ENCODE measurements around the gene UNC5A. TPM values are rescaled to one million over a fixed set of nuclear protein-coding genes. Genes with fewer than 3 reads are reported as not detected.

The UNC5A gene
- total RNA-seq, 1 donor from 2014 or later = 0.40 TPM

DNA sequence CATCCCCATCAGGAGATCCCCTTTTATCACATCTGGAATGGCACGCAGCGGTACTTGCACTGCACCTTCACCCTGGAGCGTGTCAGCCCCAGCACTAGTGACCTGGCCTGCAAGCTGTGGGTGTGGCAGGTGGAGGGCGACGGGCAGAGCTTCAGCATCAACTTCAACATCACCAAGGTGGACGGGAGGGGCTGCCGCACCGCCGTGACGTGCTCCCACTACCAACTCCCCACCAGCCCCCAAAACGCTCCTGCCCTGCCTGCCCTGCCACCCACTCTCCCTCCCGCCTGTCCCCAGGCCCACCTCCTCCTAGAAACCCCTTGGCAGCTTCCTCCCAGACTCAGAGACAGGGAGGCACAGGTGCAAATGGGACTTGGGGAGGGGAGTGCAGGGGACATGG lies 68.1 kb downstream of the UNC5A start:
- DNase-seq (ENCODE audit: low read depth in 2 of 2) = no peak

GRCh38 chr5:176878906-176879662 lies 68.7 kb downstream of the UNC5A start:
- no peak for DNase-seq (ENCODE audit: low read depth in 2 of 2)

- no peak for DNase-seq (ENCODE audit: low read depth in 2 of 2)
Measured at GRCh38 chr5:176879663-176880361, 69.5 kb downstream of the UNC5A start.

DNA sequence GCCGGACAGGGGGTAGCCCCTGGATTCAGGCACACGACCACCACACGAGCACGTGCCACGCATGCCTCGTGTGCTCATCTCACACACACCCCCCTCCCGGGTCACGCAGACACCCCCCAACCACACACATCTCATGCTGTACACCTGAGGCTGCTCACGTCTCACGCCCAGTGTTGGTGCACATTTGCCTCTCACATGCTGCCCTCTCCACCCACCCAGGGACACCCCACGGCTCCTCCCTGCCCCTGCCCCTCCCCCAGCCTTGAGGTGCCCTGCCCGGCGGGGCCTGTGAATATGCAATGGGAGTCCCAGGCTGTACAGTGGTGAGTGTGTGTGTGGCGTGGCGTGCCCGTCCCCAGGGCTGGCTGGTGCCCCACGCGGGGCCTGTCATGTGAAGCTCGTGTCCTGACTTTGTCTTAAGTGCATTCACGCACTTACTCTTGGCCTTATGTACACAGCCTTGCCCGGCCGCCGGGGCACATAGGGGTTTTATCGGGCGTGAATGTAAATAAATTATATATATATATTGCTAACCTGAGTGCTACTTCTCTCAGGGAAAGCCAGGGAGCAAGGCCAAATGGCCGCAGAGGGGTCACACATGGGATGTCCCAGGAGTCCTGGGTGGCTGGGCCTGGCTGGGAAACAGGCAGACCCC lies 70.1 kb downstream of the UNC5A start:
- no peak for DNase-seq (ENCODE audit: low read depth in 2 of 2)

DNA sequence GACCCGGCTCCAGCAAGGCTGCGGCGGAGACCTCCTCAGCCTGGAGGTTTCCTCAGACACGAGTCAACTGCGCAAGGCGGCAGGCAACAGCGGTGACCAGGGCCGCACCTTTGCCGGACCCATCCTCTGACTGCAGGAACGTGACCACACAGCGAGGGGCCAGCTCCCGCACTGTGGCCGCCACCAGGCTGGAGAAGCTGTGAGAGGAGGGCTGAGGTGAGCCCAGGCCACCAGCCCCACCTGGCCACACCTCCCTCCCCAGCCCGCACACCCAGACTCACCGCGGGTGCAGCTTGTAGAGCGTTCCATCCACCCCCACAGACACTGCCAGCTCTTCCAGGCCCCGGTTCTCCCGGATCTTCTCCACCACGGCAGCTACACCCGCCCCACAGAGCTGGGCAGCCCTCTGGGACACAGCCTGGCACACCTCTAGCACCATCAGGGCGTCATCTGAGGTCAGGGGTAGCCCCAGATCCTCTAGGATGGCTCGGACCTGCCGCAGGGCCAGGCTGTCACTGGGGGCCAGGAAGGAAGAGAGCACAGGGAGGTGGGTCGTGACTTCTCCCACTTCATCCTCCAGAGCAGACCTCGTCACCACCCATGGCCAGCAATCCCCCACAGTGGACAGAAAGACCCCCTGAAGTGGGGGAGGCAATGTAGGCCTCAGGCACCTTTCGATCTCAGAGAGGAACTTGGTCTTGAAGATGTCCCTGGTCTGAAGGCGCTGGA lies 70.8 kb downstream of the UNC5A start:
- DNase-seq (ENCODE audit: low read depth in 2 of 2) = no peak

GRCh38 chr5:176881816-176882566 lies 71.6 kb downstream of the UNC5A start:
- DNase-seq (ENCODE audit: low read depth in 2 of 2) = no peak

DNA sequence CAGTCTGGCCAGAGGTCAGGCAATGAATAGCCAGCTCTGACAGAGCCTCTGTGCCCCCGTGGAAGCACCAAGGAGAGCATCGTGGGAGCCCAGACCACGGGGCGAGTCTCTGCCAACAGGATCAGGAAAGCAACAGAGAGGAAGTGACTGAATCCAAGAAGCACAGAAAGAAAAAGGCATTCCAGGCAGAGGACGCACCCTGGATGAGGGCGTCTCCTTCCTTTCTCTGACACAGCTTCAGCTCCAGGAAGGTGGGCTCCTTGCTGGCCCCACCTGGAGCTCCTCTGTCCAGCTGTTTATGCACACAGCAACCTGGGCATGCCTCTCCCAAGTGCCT lies 72.2 kb downstream of the UNC5A start:
- no peak for DNase-seq (ENCODE audit: low read depth in 2 of 2)

DNA sequence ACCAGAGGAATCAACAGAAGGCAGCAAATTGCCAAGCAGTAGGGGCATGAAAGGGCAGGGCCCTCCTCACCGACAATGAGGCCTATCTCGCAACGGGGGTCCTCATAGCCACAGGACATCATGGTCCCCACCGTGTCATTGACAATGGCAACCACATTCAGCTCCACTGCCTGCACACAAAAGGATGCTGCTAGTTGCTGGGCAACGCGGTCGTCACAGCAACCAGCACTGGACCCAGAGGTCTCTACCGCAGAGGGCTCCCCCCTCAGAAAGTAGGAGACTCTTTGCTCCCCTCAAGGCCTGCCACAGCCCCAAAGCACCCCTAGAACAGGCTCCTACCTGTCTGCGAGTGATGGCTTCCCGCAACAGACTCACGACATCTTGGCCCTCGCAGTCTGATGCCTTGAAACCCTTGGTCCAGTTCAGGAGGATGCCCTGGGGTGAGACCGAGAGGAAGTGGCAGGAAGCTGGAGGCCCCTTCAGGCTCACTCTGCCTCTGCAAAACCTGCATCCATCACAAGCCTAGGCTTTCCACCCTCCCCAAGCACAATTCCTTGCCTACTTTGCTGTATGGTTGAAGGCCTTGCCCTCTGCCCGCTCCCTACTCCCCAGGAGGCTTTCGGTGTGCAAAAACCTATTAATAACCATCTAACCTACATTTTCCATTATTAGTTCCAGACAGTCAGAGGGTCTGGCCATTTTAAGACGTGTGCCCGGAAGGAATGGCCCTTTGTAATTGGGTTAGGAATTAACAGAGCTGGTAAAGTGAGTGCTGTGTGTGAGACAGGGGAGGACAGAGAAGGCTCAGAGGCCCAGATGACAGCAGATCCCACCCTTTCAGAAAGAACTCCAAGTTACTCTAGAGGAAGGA lies 73.6 kb downstream of the UNC5A start:
- DNase-seq (ENCODE audit: low read depth in 2 of 2) = no peak

DNA sequence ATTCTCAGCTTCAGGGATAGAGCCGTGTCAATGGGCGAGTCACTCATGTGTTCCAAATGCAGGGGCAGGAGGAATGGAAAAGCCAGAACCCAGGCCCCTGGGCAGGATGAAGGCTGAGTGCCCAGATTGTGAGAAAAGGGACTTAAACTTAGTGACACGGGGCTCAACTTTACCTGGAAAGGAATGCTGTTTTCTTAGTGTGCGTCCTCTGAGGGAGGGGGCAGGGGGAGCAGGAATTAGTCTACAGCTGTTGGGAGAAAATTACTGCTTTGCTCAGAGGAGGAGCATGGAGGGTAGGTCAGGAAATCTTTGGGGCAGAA lies 74.2 kb downstream of the UNC5A start:
- DNase-seq (ENCODE audit: low read depth in 2 of 2) = no peak

DNA sequence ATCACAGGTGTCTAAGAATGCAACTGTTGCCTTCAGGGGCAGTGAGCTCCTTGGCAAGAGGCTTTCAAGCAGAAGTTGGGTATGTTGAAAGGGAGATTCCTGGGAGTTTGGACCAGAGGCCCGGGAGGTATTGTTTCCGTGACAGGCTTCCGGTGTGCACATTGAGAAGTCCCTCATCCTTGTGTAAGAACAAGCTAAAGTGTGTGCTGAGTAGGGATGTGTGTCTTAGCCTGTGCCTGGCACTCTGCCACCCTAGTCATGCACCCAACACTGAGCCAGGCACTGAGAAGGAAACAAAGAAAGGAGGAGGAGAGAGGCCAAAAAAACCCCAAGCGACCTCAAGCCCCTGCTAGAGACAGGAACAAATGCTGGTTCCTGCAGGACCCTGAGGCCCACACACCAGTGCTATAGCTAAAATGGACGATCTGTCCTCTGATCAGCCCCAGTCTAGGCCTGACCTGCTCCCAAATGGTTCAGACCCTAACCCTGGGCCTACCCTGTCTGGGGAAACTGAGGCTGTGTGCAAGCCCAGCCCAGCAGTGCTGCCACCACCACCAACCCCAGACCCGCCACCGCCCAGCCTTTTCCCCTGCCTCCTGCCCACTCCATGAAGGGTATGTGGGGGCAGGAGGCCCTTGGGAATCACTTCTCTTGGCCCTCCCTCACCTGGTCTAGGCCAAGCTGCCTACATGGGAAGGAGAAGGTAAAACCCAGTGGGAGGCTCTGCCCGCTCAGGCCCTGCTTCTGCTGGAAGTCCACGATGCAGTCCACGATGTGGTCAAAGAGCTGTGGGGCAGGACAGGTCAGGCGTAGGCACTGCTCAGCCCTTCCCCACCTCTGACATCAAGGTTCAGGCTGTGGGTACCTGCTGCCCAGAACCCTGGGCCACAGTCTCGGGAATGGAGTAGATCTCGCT lies 76.2 kb downstream of the UNC5A start:
- no peak for DNase-seq (ENCODE audit: low read depth in 2 of 2)

DNA sequence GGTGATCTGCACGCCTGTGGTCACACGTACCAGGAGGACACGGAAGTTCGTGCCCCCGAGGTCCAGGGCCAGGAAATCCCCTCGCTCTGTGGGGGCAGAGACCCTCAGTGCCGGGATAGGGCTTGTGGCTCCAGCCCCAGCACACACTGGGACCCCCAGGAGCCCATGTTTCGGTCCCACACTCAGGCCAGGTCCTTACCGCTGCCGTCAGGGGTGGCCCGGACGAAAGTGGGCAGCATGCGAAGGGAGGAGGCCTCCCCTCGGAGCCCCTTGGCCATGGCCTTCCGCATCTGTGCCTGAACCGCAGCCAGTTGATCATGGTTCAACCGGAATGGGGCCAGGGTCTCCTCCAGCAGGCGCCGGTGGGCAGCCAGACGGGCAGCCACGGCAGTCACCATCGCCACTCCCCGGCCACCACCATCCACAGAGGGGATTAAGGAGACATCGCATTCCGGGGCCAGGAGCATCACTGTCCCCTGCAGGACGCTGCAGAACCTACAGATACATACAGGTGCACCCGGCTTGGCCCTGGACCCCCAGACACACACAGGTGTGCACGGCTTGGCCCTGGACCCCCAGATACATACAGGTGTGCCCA lies 77.0 kb downstream of the UNC5A start:
- no peak for DNase-seq (ENCODE audit: low read depth in 2 of 2)

- no peak for DNase-seq (ENCODE audit: low read depth in 2 of 2)
Measured at GRCh38 chr5:176888016-176888864, 77.9 kb downstream of the UNC5A start.

DNA sequence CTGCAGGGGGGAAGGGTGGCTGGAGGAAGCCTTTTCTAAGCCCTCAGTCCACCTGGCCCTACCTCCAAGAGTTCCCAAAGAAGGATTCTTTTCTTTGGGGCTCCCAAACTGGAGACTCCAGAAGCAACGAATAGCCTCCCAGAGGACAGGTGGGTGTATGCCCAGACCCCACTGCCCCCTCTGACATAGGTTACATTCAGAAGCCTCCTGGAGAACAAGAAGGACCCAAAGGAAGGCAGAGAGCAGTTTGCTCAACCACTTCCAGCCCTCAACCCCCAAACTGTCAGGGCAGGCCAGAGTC lies 78.5 kb downstream of the UNC5A start:
- no peak for DNase-seq (ENCODE audit: low read depth in 2 of 2)

GRCh38 chr5:176889321-176890280 lies 79.2 kb downstream of the UNC5A start:
- DNase-seq (ENCODE audit: low read depth in 2 of 2) = no peak

- DNase-seq (ENCODE audit: low read depth in 2 of 2) = no peak
Measured at GRCh38 chr5:176890455-176891330, 80.3 kb downstream of the UNC5A start.

DNA sequence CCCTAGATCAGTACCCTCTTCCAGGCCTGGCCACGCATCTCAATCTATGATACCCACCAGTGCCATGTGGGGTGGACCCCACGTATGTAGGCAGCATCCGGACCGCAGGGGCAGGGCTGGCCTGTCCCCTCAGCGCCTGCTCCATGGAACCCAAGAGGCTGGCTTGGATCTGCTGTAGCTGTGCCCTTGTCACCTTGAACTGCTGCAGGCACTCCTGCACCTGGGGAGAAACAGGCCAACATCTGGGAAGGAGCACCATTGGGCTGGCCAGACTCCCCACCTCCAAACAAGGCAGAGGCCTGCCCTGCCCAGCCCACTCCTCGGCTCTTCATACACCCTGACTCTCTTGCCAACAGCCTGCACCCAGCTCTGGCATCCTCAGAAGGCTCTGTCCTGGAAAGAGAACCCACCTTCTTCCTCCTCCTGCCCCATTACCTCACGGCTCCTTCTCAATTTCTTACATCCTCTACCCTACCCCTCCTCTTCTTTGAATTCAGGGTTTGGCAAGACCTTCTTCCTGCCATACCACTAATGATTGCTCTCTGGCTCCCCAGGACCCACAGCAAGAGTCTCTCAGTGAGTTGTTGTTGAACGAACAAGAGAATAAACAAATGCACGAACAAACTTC lies 81.1 kb downstream of the UNC5A start:
- DNase-seq (ENCODE audit: low read depth in 2 of 2) = no peak

Data from lung microvascular endothelial cell (primary cell).